Immature natural killer cell (primary cell): ENCODE data around the gene VRK1. TPM values are rescaled to one million over a fixed set of nuclear protein-coding genes. Genes with fewer than 3 reads are reported as not detected.
"Not testable (repeated sequence)": the region's sequence is repeated elsewhere in the genome, so short reads cannot be mapped to it uniquely, and the experiment has no call there.

ENCODE experiments used
- DNase-seq, 3 donors: peaks; one replicate each; pipeline ENCODE4 v3.0.0; 2022; ENCODE audit warnings: mixed read lengths in 1 of 3
- H3K27ac Mint-ChIP-seq, 6 donors: one replicate each; pipeline ENCODE4 v1.8.0; 2020; ENCODE audit warnings: mixed read lengths in 6 of 6, mild to moderate bottlenecking in 5 of 6, inconsistent platforms in 4 of 6, moderate library complexity in 3 of 6
- H3K27me3 Mint-ChIP-seq, 3 donors: one replicate each; pipeline ENCODE4 v1.8.0; 2020 to 2021; ENCODE audit warnings: low read depth in 3 of 3, mild to moderate bottlenecking in 3 of 3, mixed read lengths in 3 of 3, moderate library complexity in 3 of 3, inconsistent platforms in 1 of 3
- H3K36me3 Mint-ChIP-seq, 3 donors: one replicate each; pipeline ENCODE4 v1.8.0; 2020; ENCODE audit warnings: mixed read lengths in 3 of 3, inconsistent platforms in 2 of 3, mild to moderate bottlenecking in 2 of 3
- H3K4me1 Mint-ChIP-seq, 2 donors: one replicate each; pipeline ENCODE4 v1.8.0; 2020; ENCODE audit warnings: inconsistent platforms in 2 of 2, mild to moderate bottlenecking in 2 of 2, mixed read lengths in 2 of 2, moderate library complexity in 1 of 2
- H3K4me3 Mint-ChIP-seq, 5 donors: one replicate each; pipeline ENCODE4 v1.8.0; 2020; ENCODE audit warnings: mild to moderate bottlenecking in 5 of 5, mixed read lengths in 5 of 5, inconsistent platforms in 3 of 5, moderate library complexity in 3 of 5
- H3K9me3 Mint-ChIP-seq, 6 donors: one replicate each; pipeline ENCODE4 v1.8.0; 2020; ENCODE audit warnings: mild to moderate bottlenecking in 6 of 6, mixed read lengths in 6 of 6, inconsistent platforms in 4 of 6, moderate library complexity in 3 of 6
- polyA plus RNA-seq, 3 donors: library from polyadenylated mRNA; unstranded; fragments of 300-500 nt; fragmentation: Illumina TruSeq; gene quantifications; one replicate each; pipeline ENCODE4 v1.2.3, GENCODE V29; 2021

The VRK1 gene
- polyA plus RNA-seq, 3 donors from 2014 or later: 39.5 to 47.9 (median 41.4) TPM

GRCh38 chr14:96847451-96847850 lies 50.3 kb downstream of the VRK1 start:
- Mint-ChIP-seq H3K4me3 (no peak overlapping the region), H3K36me3 (peaks cover 11 to 18% (median 11%) of the 10 kb centered on the region in 3 donors), H3K9me3 (no peaks in the 10 kb centered on the region), H3K27ac (no peak overlapping the region), H3K27me3 (no peaks in the 10 kb centered on the region), H3K4me1 (no peaks in the 10 kb centered on the region)
- DNase-seq: no peak

GRCh38 chr14:96848011-96848410 lies 50.8 kb downstream of the VRK1 start:
- H3K27me3 Mint-ChIP-seq: no peaks in the 10 kb centered on the region

GRCh38 chr14:96849733-96850132 lies 52.6 kb downstream of the VRK1 start:
- Mint-ChIP-seq H3K27ac (no peak overlapping the region), H3K4me3 (no peak overlapping the region), H3K4me1 (no peaks in the 10 kb centered on the region), H3K9me3 (no peaks in the 10 kb centered on the region), H3K36me3 (peaks cover 11 to 14% (median 14%) of the 10 kb centered on the region in 3 donors), H3K27me3 (no peaks in the 10 kb centered on the region)
- DNase-seq: no peak

More at GRCh38 chr14:96848011-96848410, 50.8 kb downstream of the VRK1 start:
- Mint-ChIP-seq H3K36me3 (peaks cover 11 to 15% (median 13%) of the 10 kb centered on the region in 3 donors), H3K9me3 (no peaks in the 10 kb centered on the region), H3K4me1 (no peaks in the 10 kb centered on the region), H3K27ac (no peak overlapping the region), H3K4me3 (no peak overlapping the region)
- no peak for DNase-seq

GRCh38 chr14:96851694-96852381 lies 54.7 kb downstream of the VRK1 start:
- Mint-ChIP-seq H3K27ac (peak overlapping the region in 1 of 6 donors; percentile 53), H3K27me3 (no peaks in the 10 kb centered on the region), H3K4me1 (no peaks in the 10 kb centered on the region), H3K36me3 (peaks cover 14% of the 10 kb centered on the region in 3 donors), H3K9me3 (no peaks in the 10 kb centered on the region), H3K4me3 (no peak overlapping the region)
- no peak for DNase-seq

GRCh38 chr14:96852823-96853422 lies 55.7 kb downstream of the VRK1 start:
- peak in 1 of 3 donors; percentile 11 for DNase-seq
- no peaks in the 10 kb centered on the region for H3K9me3 Mint-ChIP-seq
- peaks cover 7 to 14% (median 9%) of the 10 kb centered on the region in 3 donors for H3K36me3 Mint-ChIP-seq
- H3K27me3 Mint-ChIP-seq: no peaks in the 10 kb centered on the region
- H3K4me1 Mint-ChIP-seq: no peaks in the 10 kb centered on the region
- no peak overlapping the region for H3K4me3 Mint-ChIP-seq
- H3K27ac Mint-ChIP-seq: no peak overlapping the region

- Mint-ChIP-seq H3K9me3 (no peaks in the 10 kb centered on the region), H3K27me3 (no peaks in the 10 kb centered on the region), H3K4me1 (no peaks in the 10 kb centered on the region), H3K36me3 (peaks cover 4 to 18% (median 12%) of the 10 kb centered on the region in 3 donors), H3K27ac (no peak overlapping the region), H3K4me3 (no peak overlapping the region)
- no peak for DNase-seq
These were observed 61.5 kb downstream of the VRK1 start for GRCh38 chr14:96858643-96859042.

- peaks cover 16 to 39% (median 31%) of the 10 kb centered on the region in 3 donors for H3K36me3 Mint-ChIP-seq
- H3K4me3 Mint-ChIP-seq: no peak overlapping the region
- H3K9me3 Mint-ChIP-seq: no peaks in the 10 kb centered on the region
- H3K27me3 Mint-ChIP-seq: no peaks in the 10 kb centered on the region
- no peak overlapping the region for H3K27ac Mint-ChIP-seq
- no peak for DNase-seq
- H3K4me1 Mint-ChIP-seq: no peaks in the 10 kb centered on the region
These were observed 64.6 kb downstream of the VRK1 start for GRCh38 chr14:96861568-96862310.

GRCh38 chr14:96863327-96863985 lies 66.3 kb downstream of the VRK1 start:
- H3K27ac Mint-ChIP-seq: no peak overlapping the region
- no peaks in the 10 kb centered on the region for H3K9me3 Mint-ChIP-seq
- peaks cover 15 to 31% (median 31%) of the 10 kb centered on the region in 3 donors for H3K36me3 Mint-ChIP-seq
- no peak for DNase-seq
- no peaks in the 10 kb centered on the region for H3K4me1 Mint-ChIP-seq
- H3K27me3 Mint-ChIP-seq: no peaks in the 10 kb centered on the region
- H3K4me3 Mint-ChIP-seq: no peak overlapping the region

- Mint-ChIP-seq H3K27ac (no peak overlapping the region), H3K9me3 (no peaks in the 10 kb centered on the region), H3K4me1 (no peaks in the 10 kb centered on the region), H3K36me3 (peaks cover 12 to 31% (median 27%) of the 10 kb centered on the region in 3 donors), H3K27me3 (no peaks in the 10 kb centered on the region), H3K4me3 (no peak overlapping the region)
- no peak for DNase-seq
These were observed 66.8 kb downstream of the VRK1 start for GRCh38 chr14:96863986-96864330.

GRCh38 chr14:96867634-96868033 lies 70.5 kb downstream of the VRK1 start:
- Mint-ChIP-seq H3K27ac (no peak overlapping the region), H3K27me3 (peaks cover 0 to 2% (median 0%) of the 10 kb centered on the region in 3 donors), H3K9me3 (no peaks in the 10 kb centered on the region), H3K36me3 (peaks cover 16 to 38% (median 18%) of the 10 kb centered on the region in 3 donors), H3K4me3 (no peak overlapping the region), H3K4me1 (no peaks in the 10 kb centered on the region)
- no peak for DNase-seq

GRCh38 chr14:96874127-96874526 lies 76.9 kb downstream of the VRK1 start:
- DNase-seq: no peak
- Mint-ChIP-seq H3K4me3 (no peak overlapping the region), H3K36me3 (peaks cover 15 to 35% (median 19%) of the 10 kb centered on the region in 3 donors), H3K9me3 (no peaks in the 10 kb centered on the region), H3K4me1 (no peaks in the 10 kb centered on the region), H3K27me3 (peaks cover 0 to 2% (median 0%) of the 10 kb centered on the region in 3 donors), H3K27ac (no peak overlapping the region)

GRCh38 chr14:96876747-96877146 lies 79.6 kb downstream of the VRK1 start:
- Mint-ChIP-seq H3K9me3 (no peaks in the 10 kb centered on the region), H3K27me3 (no peaks in the 10 kb centered on the region), H3K27ac (no peak overlapping the region), H3K4me1 (no peaks in the 10 kb centered on the region), H3K36me3 (peaks cover 27 to 34% (median 32%) of the 10 kb centered on the region in 3 donors), H3K4me3 (no peak overlapping the region)
- no peak for DNase-seq

GRCh38 chr14:96881713-96882112 lies 84.5 kb downstream of the VRK1 start:
- Mint-ChIP-seq H3K27ac (no peak overlapping the region), H3K27me3 (no peaks in the 10 kb centered on the region)

GRCh38 chr14:96883974-96884373 lies 86.8 kb downstream of the VRK1 start:
- not testable (repeated sequence) for H3K9me3 Mint-ChIP-seq, H3K4me3 Mint-ChIP-seq, H3K4me1 Mint-ChIP-seq, H3K27ac Mint-ChIP-seq, H3K27me3 Mint-ChIP-seq, DNase-seq
- peaks cover 16 to 29% (median 28%) of the 10 kb centered on the region in 3 donors for H3K36me3 Mint-ChIP-seq

More at GRCh38 chr14:96881713-96882112, 84.5 kb downstream of the VRK1 start:
- no peaks in the 10 kb centered on the region for H3K4me1 Mint-ChIP-seq
- no peaks in the 10 kb centered on the region for H3K9me3 Mint-ChIP-seq
- DNase-seq: no peak
- no peak overlapping the region for H3K4me3 Mint-ChIP-seq
- peaks cover 21 to 36% (median 30%) of the 10 kb centered on the region in 3 donors for H3K36me3 Mint-ChIP-seq
